Fibroblast of villous mesenchyme (primary cell): ENCODE measurements around the gene CTNNA2. TPM values are rescaled to one million over a fixed set of nuclear protein-coding genes. Genes with fewer than 3 reads are reported as not detected.

ENCODE experiments used
- DNase-seq: peaks from one replicate; pipeline ENCODE4 v3.0.0-alpha.2; 2010; ENCODE audit warnings: low read depth
- H3K4me3 ChIP-seq: 2 replicates; pipeline ENCODE4 v1.5.1; 2011; ENCODE audit warnings: low read depth, mild to moderate bottlenecking, low read length
- CTCF ChIP-seq: IDR thresholded peaks from 2 replicates; pipeline ENCODE4 v1.5.1; 2012; ENCODE audit warnings: low read depth, mild to moderate bottlenecking, low read length; ENCODE audit not compliant: insufficient read depth
- total RNA-seq: library from RNA; depleted of rRNA; stranded (reverse); fragments of >200 nt; gene quantifications from 2 replicates; pipeline ENCODE4 v1.2.3, GENCODE V29; 2012

CTNNA2 gene
- total RNA-seq, 1 donor, result not detected

GRCh38 chr2:79547568-79547967, 34.7 kb downstream of the CTNNA2 start:
- no peak overlapping the region for H3K4me3 ChIP-seq
- DNase-seq, result no peak
- TF ChIP-seq CTCF, result no peak

- no peak for DNase-seq
- no peak for TF ChIP-seq CTCF
- H3K4me3 ChIP-seq, result no peak overlapping the region
These were observed 39.8 kb downstream of the CTNNA2 start for GRCh38 chr2:79552653-79553052.

- H3K4me3 ChIP-seq, result no peak overlapping the region
- DNase-seq, result no peak
- TF ChIP-seq CTCF, result no peak
These were observed 42.0 kb downstream of the CTNNA2 start for GRCh38 chr2:79554899-79555298.

- TF ChIP-seq CTCF, result no peak
- H3K4me3 ChIP-seq, result no peak overlapping the region
- no peak for DNase-seq
These were observed 51.2 kb downstream of the CTNNA2 start for GRCh38 chr2:79564065-79564464.

- H3K4me3 ChIP-seq, result no peak overlapping the region
- no peak for DNase-seq
- no peak for TF ChIP-seq CTCF
These were observed 56.2 kb downstream of the CTNNA2 start for GRCh38 chr2:79569048-79569447.

GRCh38 chr2:79573895-79574674, 61.2 kb downstream of the CTNNA2 start:
- H3K4me3 ChIP-seq, result no peak overlapping the region
- no peak for DNase-seq
- TF ChIP-seq CTCF, result no peak

- no peak overlapping the region for H3K4me3 ChIP-seq
- no peak for TF ChIP-seq CTCF
- no peak for DNase-seq
These were observed 63.6 kb downstream of the CTNNA2 start for GRCh38 chr2:79576451-79576850.
